Heart right ventricle (tissue), 16 donors: ENCODE data around the gene QRICH2. TPM values are rescaled to one million over a fixed set of nuclear protein-coding genes. Genes with fewer than 3 reads are reported as not detected.
A peak's percentile ranks its signal among the peaks of the same experiment; 100 is the strongest.

Experiments used
- ATAC-seq, 8 donors: fragments of 200-7000 bp; cut with Tn5 transposase; one replicate each; pipeline ENCODE4 v1.9.1; 2020; ENCODE audit warnings: mild to moderate bottlenecking in 8 of 8, moderate library complexity in 8 of 8, moderate number of reproducible peaks in 1 of 8
- DNase-seq, 2 donors: peaks; one replicate each; pipeline ENCODE4 v3.0.0-alpha.2; 2020
- H3K27ac ChIP-seq, 10 donors: fragments of 200-600 bp; sonication (generic) in 2 of 10; one replicate each; pipeline versions ENCODE4 v1.5.0 to v1.8.0; 2020 to 2022; ENCODE audit warnings: mild to moderate bottlenecking in 3 of 10
- H3K27me3 ChIP-seq, 7 donors: fragments of 200-600 bp; one replicate each; pipeline ENCODE4 v1.8.0; 2021 to 2022; ENCODE audit warnings: mild to moderate bottlenecking in 2 of 7
- H3K36me3 ChIP-seq, 9 donors: fragments of 200-600 bp; sonication (generic) in 1 of 9; one replicate each; pipeline versions ENCODE4 v1.5.0 to v1.8.0; 2020 to 2022; ENCODE audit warnings: mild to moderate bottlenecking in 2 of 9
- H3K4me1 ChIP-seq, 9 donors: fragments of 200-600 bp; sonication (generic) in 1 of 9; one replicate each; pipeline versions ENCODE4 v1.5.0 to v1.8.0; 2020 to 2022; ENCODE audit warnings: mild to moderate bottlenecking in 4 of 9
- H3K4me3 ChIP-seq, 10 donors: fragments of 200-600 bp; sonication (generic) in 2 of 10; one replicate each; pipeline versions ENCODE4 v1.5.0 to v1.8.0; 2020 to 2022; ENCODE audit warnings: mild to moderate bottlenecking in 7 of 10, moderate library complexity in 2 of 10
- H3K9me3 ChIP-seq, 11 donors: fragments of 200-600 bp in 10 of 11; sonication (generic) in 2 of 11; one replicate each; pipeline versions ENCODE4 v1.5.0 to v1.8.0; 2013 to 2022; ENCODE audit warnings: mild to moderate bottlenecking in 2 of 11, control low read depth in 1 of 11, moderate library complexity in 1 of 11
- CTCF ChIP-seq, 9 donors: fragments of 200-600 bp; sonication (generic) in 2 of 9; IDR thresholded peaks; one replicate each; pipeline versions ENCODE4 v1.5.0 to v1.8.0; 2021 to 2022; ENCODE audit warnings: antibody characterized with exemption in 9 of 9, mild to moderate bottlenecking in 5 of 9, moderate library complexity in 1 of 9
- WGBS, 2 donors: extraction: QIAGEN DNeasy Blood & Tissue Kit; methylation state at CpG; one replicate each; pipeline ENCODE4 v1.1.7; 2013; ENCODE audit warnings: inconsistent platforms in 1 of 2; 5-methylcytosine and 5-hydroxymethylcytosine counted together
- intact Hi-C, 10 donors: fragments of 100-400 bp; cut with DNase I; formaldehyde crosslinking; loops; one replicate each; pipeline versions ENCODE4 v1.11.1 to v1.14.2; 2022
- polyA plus RNA-seq, 2 donors: library from polyadenylated mRNA; stranded (reverse); fragments of 200-250 nt; gene quantifications; one replicate each; pipeline ENCODE4 v1.2.3, GENCODE V29; 2013
- total RNA-seq, 10 donors: library from RNA; stranded (reverse); fragmentation: NEBNext Ultra II Directional in 3 of 10; extraction: Animal tissue kit (Norgen Biotek cat#: 25700) in 3 of 10; gene quantifications; one replicate each; pipeline versions ENCODE4 v1.2.1 to v1.2.4, GENCODE V29; 2021 to 2023
- donor health status: Arrhythmogenic right ventricular cardiomyopathy.
- donor health status: ischemic (EF 13 %, LVEDD 7.1; RV severe dilation, severe dysfunction).
- donor health status: healthy with polysubstance abuse.
- donor health status: DM: no; HTN: yes; CAD: no.
- donor health status: DM: no; HTN: no; CAD: no.
- donor health status: ischemic (EF 25% LVEDD 6.9; RV normal size, moderate dysfunction).
- donor health status: ischemic (EF 25% LVEDD 5.7; RV mildly dilated, moderate dysfunction).
- donor health status: healthy.
- donor health status: DM: yes; HTN: yes; CAD: no.
- donor health status: Ischemic cardiomyopathy.
- donor health status: ischemic (EF 35%, LVEDD 5.7; RV mildly dilated, moderate dysfunction).
- donor health status: nonischemic (EF 11% LVEDD 7.7; RV severe dilation, severe dysfunction).
- donor health status: DM: yes; HTN: yes; CAD: no.
- donor health status: PGD.
- donor health status: ischemic (EF 29% LVEDD 5.4; RV normal size, mild dysfunction).
- donor health status: nonischemic (EF 23%, LVEDD 6.1; RV moderate dilation, normal function).

Gene QRICH2
- total and polyA plus RNA-seq, 12 donors, result 0.98 to 8.9 (median 2.0) TPM

- no peak for DNase-seq
- H3K27me3 ChIP-seq, result no peaks in the 10 kb centered on the region
- no peak for ATAC-seq
- TF ChIP-seq CTCF (IDR thresholded peaks at IDR 0.05), result no peak
- WGBS, 2 donors, result 2 to 3% methylated on average over 18 of the region's 18 CpGs
- H3K4me3 ChIP-seq, result peak overlapping the region; percentile 83 to 98 (median 92)
- H3K27ac ChIP-seq, result peak overlapping the region in 8 of 10 donors; percentile 88 to 97 (median 92)
- no peaks in the 10 kb centered on the region for H3K9me3 ChIP-seq
- H3K36me3 ChIP-seq, result no peaks in the 10 kb centered on the region
- intact Hi-C loops, result loop anchor here in 5 of 10 donors (5.0 kb wide), 4 partner anchors 33 to 43 kb away; no protein-coding TSS in a partner anchor
- H3K4me1 ChIP-seq, result peaks cover 0 to 28% (median 24%) of the 10 kb centered on the region in 9 donors
These were observed 46.2 kb upstream of the QRICH2 start for GRCh38 chr17:76354317-76354729.

- DNase-seq (peak; percentile 86 to 89), ATAC-seq (peak; percentile 97 to 99 (median 99))
- Histone ChIP-seq H3K4me1 (peaks cover 0 to 28% (median 24%) of the 10 kb centered on the region in 9 donors), H3K9me3 (no peaks in the 10 kb centered on the region), H3K27ac (peak within 1 kb of the TSS; percentile 88 to 97 (median 92)), H3K4me3 (peak within 1 kb of the TSS; percentile 83 to 98 (median 92)), H3K27me3 (no peaks in the 10 kb centered on the region), H3K36me3 (peaks cover 0 to 1% (median 0%) of the 10 kb centered on the region in 9 donors)
- intact Hi-C loops, result loop anchor here in 5 of 10 donors (5.0 kb wide), 4 partner anchors 34 to 44 kb away; no protein-coding TSS in a partner anchor
- peak; percentile 43 to 76 (median 58) for TF ChIP-seq CTCF (IDR thresholded peaks at IDR 0.05)
- 0% methylated on average over 70 to 75 of the region's 75 CpGs for WGBS, 2 donors
These were observed 45.7 kb upstream of the QRICH2 start, which contains the start of gene PRPSAP1 for GRCh38 chr17:76353599-76354316. Gene PRPSAP1 (minus strand): TSS chr17:76353916. CDS start chr17:76353703, 213 bp downstream.

- 0% methylated on average over 51 of the region's 51 CpGs for WGBS, 2 donors
- Histone ChIP-seq H3K4me3 (peak overlapping the region; percentile 83 to 98 (median 92)), H3K4me1 (peaks cover 0 to 28% (median 24%) of the 10 kb centered on the region in 9 donors), H3K36me3 (peaks cover 0 to 8% (median 3%) of the 10 kb centered on the region in 9 donors), H3K9me3 (no peaks in the 10 kb centered on the region), H3K27ac (peak overlapping the region; percentile 88 to 97 (median 92)), H3K27me3 (no peaks in the 10 kb centered on the region)
- DNase-seq, result peak; percentile 18 to 33
- no peak for TF ChIP-seq CTCF (IDR thresholded peaks at IDR 0.05)
- intact Hi-C loops, result loop anchor here in 5 of 10 donors (5.0 kb wide), 4 partner anchors 34 to 44 kb away; no protein-coding TSS in a partner anchor
- peak; percentile 13 to 45 (median 19) for ATAC-seq
These were observed 45.0 kb upstream of the QRICH2 start for GRCh38 chr17:76353004-76353598.

- Histone ChIP-seq H3K9me3 (no peaks in the 10 kb centered on the region), H3K27me3 (no peaks in the 10 kb centered on the region), H3K27ac (peak overlapping the region in 7 of 10 donors; percentile 0 to 67 (median 24)), H3K4me3 (peak overlapping the region in 3 of 10 donors; percentile 88 to 95 (median 91)), H3K4me1 (peaks cover 0 to 28% (median 24%) of the 10 kb centered on the region in 9 donors), H3K36me3 (peaks cover 0 to 23% (median 16%) of the 10 kb centered on the region in 9 donors)
- intact Hi-C loops, result loop anchor here in 5 of 10 donors (5.0 kb wide), 4 partner anchors 34 to 46 kb away; no protein-coding TSS in a partner anchor
- no peak for TF ChIP-seq CTCF (IDR thresholded peaks at IDR 0.05)
- ATAC-seq (no peak), DNase-seq (no peak)
- WGBS, 2 donors, result 61 to 64% methylated on average over 9 of the region's 9 CpGs
These were observed 43.5 kb upstream of the QRICH2 start for GRCh38 chr17:76351526-76352071.
